ENCODE measurements around the gene PLCB2. TPM values are rescaled to one million over a fixed set of nuclear protein-coding genes. Genes with fewer than 3 reads are reported as not detected.

Gene PLCB2
- total and polyA plus RNA-seq, 7 experiments from 2014 or later = 19.8 to 359 (median 181) TPM

DNA sequence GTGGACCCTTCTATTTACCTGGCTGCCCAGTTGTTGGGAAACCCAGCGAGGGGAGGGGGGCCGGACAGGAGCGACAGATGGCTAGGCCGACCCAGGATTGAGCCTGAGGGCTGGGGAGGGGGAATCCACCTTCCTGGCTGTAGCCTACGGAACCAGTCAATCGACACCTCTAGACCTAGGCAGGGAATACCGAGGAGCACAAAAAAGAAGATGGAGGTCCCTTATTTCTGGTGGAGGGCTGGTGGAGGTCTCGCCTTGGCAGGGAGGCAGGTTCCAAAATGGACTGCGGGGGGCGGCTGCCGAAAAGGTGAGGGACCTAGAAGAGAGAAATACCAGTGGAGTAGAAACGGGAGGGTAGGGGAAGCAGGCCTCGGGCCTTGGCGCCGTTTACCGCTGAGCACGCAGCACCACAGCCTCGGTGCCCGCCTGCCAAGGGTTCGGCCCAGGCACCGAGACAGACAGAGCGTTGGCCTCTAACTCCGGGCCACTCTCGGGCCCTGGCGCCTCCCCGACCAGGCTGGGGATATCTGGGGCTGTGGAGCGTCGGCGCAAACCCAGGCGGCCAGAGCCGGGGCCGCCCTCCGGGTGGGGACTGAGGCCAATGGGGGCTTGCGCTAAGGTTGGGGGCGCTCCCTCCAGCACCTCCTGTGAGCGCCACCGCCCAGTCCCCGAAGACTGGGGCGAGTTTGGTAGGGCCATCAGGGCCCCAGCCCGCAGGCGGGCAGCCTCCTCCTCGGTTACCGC lies 26.5 kb downstream of the PLCB2 start:
- H3K4me3 Mint-ChIP-seq = peak overlapping the region; percentile 35 to 76 (median 58)

GRCh38 chr15:40280260-40281056 lies 27.3 kb downstream of the PLCB2 start:
- Mint-ChIP-seq H3K36me3 (peaks cover 0 to 3% (median 0%) of the 10 kb centered on the region in 5 donors), H3K27ac (no peak overlapping the region), H3K4me3 (peak overlapping the region in 8 of 10 donors; percentile 35 to 76 (median 60)), H3K9me3 (peaks cover 0 to under 1% (median 0%) of the 10 kb centered on the region in 11 donors), H3K27me3 (peaks cover 17 to 56% (median 21%) of the 10 kb centered on the region in 5 donors), H3K4me1 (peaks cover 0 to 17% (median 5%) of the 10 kb centered on the region in 7 donors)
- Histone ChIP-seq H3K9me3 (ENCODE audit: control insufficient read depth in 2 of 3, low read length in 3 of 3) (no peaks in the 10 kb centered on the region), H3K4me3 (ENCODE audit: low read length) (no peak overlapping the region), H3K27me3 (ENCODE audit: control insufficient read depth in 2 of 2, insufficient read depth in 2 of 2, low read length in 2 of 2) (peaks cover 0 to 13% of the 10 kb centered on the region in 2 donors), H3K36me3 (ENCODE audit: control insufficient read depth in 2 of 3, insufficient read depth in 3 of 3, low read length in 3 of 3) (no peaks in the 10 kb centered on the region), H3K27ac (ENCODE audit: low read depth, low read length) (no peak overlapping the region), H3K4me1 (ENCODE audit: control insufficient read depth in 2 of 2, insufficient read depth in 2 of 2, low read length in 2 of 2) (peaks cover 0 to 3% of the 10 kb centered on the region in 2 donors)
- POLR2A ChIA-PET = interaction anchor here (3.8 kb wide), 1 partner anchor 29 kb away, joined by 29 read pairs; the partner anchor contains the start of gene PLCB2
- intact Hi-C loops (cut with micrococcal nuclease) = loop anchor here (5.0 kb wide), 1 partner anchor 42 kb away; the partner anchor contains the start of gene INAFM2 (in 2 of the 2)
- DNase-seq = no peak
- CTCF ChIA-PET = interaction anchor here (0.8 to 4.5 kb wide), 11 partner anchors 9 to 238 kb away, joined by 3 to 143 read pairs (median 4); partner anchors contain the start of genes CCDC9B, INAFM2 and PLCB2
- no peak for ATAC-seq

More for the DNA sequence above, 26.5 kb downstream of the PLCB2 start:
- Mint-ChIP-seq H3K4me1 (peaks cover 0 to 11% (median 5%) of the 10 kb centered on the region in 7 donors), H3K36me3 (peaks cover 0 to 3% (median 0%) of the 10 kb centered on the region in 5 donors), H3K27ac (no peak overlapping the region), H3K27me3 (peaks cover 17 to 56% (median 21%) of the 10 kb centered on the region in 5 donors), H3K9me3 (peaks cover 0 to 2% (median 0%) of the 10 kb centered on the region in 11 donors)
- H3K36me3 ChIP-seq (ENCODE audit: control insufficient read depth in 2 of 3, insufficient read depth in 3 of 3, low read length in 3 of 3) = no peaks in the 10 kb centered on the region
- H3K27ac ChIP-seq (ENCODE audit: low read depth, low read length) = no peak overlapping the region
- H3K27me3 ChIP-seq (ENCODE audit: control insufficient read depth in 2 of 2, insufficient read depth in 2 of 2, low read length in 2 of 2) = peaks cover 0 to 13% of the 10 kb centered on the region in 2 donors
- peaks cover 0 to 3% of the 10 kb centered on the region in 2 donors for H3K4me1 ChIP-seq (ENCODE audit: control insufficient read depth in 2 of 2, insufficient read depth in 2 of 2, low read length in 2 of 2)
- H3K9me3 ChIP-seq (ENCODE audit: control insufficient read depth in 2 of 3, low read length in 3 of 3) = no peaks in the 10 kb centered on the region
- intact Hi-C loops (cut with micrococcal nuclease) = loop anchor here (5.0 kb wide), 1 partner anchor 41 kb away; the partner anchor contains the start of gene INAFM2 (in 2 of the 2)
- ATAC-seq (no peak), DNase-seq (no peak)
- POLR2A ChIA-PET = interaction anchor here (3.8 kb wide), 1 partner anchor 28 kb away, joined by 29 read pairs; the partner anchor contains the start of gene PLCB2
- no peak overlapping the region for H3K4me3 ChIP-seq (ENCODE audit: low read length)
- CTCF ChIA-PET = interaction anchor here (1.0 to 4.5 kb wide), 7 partner anchors 9 to 236 kb away, joined by 3 to 143 read pairs (median 8); partner anchors contain the start of genes CCDC9B and PLCB2

DNA sequence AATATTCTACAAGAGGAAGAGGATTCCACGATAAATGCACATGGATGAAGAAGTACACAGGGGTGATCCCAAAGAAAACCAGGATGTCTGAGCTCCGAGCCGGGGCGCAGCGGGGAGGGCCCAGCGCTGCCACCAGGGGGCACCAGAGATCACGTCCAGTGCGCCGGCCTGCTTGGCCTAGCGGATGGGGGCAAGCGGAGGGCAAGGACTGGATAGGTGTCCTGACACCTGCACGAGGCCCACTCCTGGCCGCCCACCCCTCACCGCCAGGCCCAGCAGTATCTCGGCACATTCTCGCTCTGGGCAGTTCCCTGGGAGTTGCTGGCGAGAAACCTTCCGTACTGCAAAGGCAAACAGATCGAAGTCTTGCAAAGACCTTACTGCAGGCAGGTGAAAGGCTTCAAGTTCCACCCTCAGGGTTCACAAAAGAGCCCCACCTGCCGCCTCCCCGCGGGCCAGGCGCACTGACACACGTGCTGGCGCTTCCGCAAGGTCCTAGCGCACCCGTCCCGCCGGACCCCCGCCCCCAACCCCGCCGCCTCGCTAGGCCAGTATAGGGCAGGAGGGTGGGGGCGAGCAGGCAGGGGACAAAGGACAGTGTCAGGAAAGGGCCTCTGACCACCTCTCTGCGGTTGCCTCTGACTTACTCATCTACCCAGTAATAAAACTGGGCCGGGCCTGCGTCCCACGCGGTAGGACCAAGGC lies 28.1 kb downstream of the PLCB2 start:
- Mint-ChIP-seq H3K27me3 (peaks cover 17 to 56% (median 21%) of the 10 kb centered on the region in 5 donors), H3K27ac (no peak overlapping the region)
- intact Hi-C loops (cut with micrococcal nuclease) = loop anchor here (1.0 to 5.0 kb wide), 4 partner anchors 31 to 143 kb away; partner anchors contain the start of gene INAFM2 (in 2 of the 2)

DNA sequence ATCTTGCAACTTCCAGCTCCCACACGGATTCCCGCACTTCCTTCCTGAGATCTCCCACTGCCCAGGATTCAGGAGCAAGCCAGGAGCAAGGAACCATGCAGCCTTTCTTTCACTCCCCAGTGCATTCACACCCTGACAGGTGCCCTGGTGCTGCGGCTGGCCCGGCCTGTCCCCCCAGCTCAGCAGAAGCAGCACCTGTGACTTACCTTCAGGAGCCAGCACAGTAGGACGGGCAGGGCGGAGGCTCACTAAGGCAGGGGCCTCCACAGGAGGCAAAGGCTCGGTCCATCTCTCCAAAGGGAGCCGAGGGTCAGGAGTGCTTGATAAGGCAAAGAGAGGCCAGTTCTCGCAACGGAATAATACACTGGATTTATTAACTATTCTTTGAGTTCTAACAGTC lies 29.7 kb downstream of the PLCB2 start:
- Mint-ChIP-seq H3K4me3 (no peak overlapping the region), H3K9me3 (no peaks in the 10 kb centered on the region), H3K27me3 (peaks cover 17 to 43% (median 21%) of the 10 kb centered on the region in 5 donors), H3K4me1 (peaks cover 0 to 20% (median 5%) of the 10 kb centered on the region in 7 donors), H3K36me3 (no peaks in the 10 kb centered on the region), H3K27ac (peak overlapping the region in 1 of 9 donors; percentile 86)
- H3K9me3 ChIP-seq (ENCODE audit: control insufficient read depth in 2 of 3, low read length in 3 of 3) = no peaks in the 10 kb centered on the region
- intact Hi-C loops (cut with micrococcal nuclease) = no loop called here
- ChIA-PET CTCF (interaction anchor here (0.6 to 5.6 kb wide), 11 partner anchors 13 to 371 kb away, joined by 3 to 143 read pairs (median 4); partner anchors contain the start of genes CCDC9B and PLCB2), POLR2A (interaction anchor here (1.2 to 3.8 kb wide), 2 partner anchors 13 to 31 kb away, joined by 4 to 29 read pairs; partner anchors contain the start of gene PLCB2)
- H3K36me3 ChIP-seq (ENCODE audit: control insufficient read depth in 2 of 3, insufficient read depth in 3 of 3, low read length in 3 of 3) = no peaks in the 10 kb centered on the region
- no peak overlapping the region for H3K4me3 ChIP-seq (ENCODE audit: low read length)
- DNase-seq (no peak), ATAC-seq (no peak)
- peaks cover 0 to 3% of the 10 kb centered on the region in 2 donors for H3K4me1 ChIP-seq (ENCODE audit: control insufficient read depth in 2 of 2, insufficient read depth in 2 of 2, low read length in 2 of 2)
- H3K27me3 ChIP-seq (ENCODE audit: control insufficient read depth in 2 of 2, insufficient read depth in 2 of 2, low read length in 2 of 2) = peaks cover 0 to 13% of the 10 kb centered on the region in 2 donors
- H3K27ac ChIP-seq (ENCODE audit: low read depth, low read length) = no peak overlapping the region

More for the DNA sequence above, 28.1 kb downstream of the PLCB2 start:
- ChIA-PET POLR2A (interaction anchor here (0.7 to 3.8 kb wide), 3 partner anchors 30 to 59 kb away, joined by 3 to 29 read pairs (median 5); partner anchors contain the start of gene PLCB2), CTCF (interaction anchor here (0.6 to 4.5 kb wide), 27 partner anchors 10 to 498 kb away, joined by 3 to 143 read pairs (median 4); partner anchors contain the start of genes CCDC9B, INAFM2 and PLCB2)
- peak; percentile 22 to 84 (median 59) for DNase-seq
- H3K4me3 Mint-ChIP-seq = peak overlapping the region in 2 of 10 donors; percentile 4 to 39
- H3K9me3 Mint-ChIP-seq = no peaks in the 10 kb centered on the region
- Histone ChIP-seq H3K9me3 (ENCODE audit: control insufficient read depth in 2 of 3, low read length in 3 of 3) (no peaks in the 10 kb centered on the region), H3K36me3 (ENCODE audit: control insufficient read depth in 2 of 3, insufficient read depth in 3 of 3, low read length in 3 of 3) (no peaks in the 10 kb centered on the region), H3K4me3 (ENCODE audit: low read length) (no peak overlapping the region), H3K27ac (ENCODE audit: low read depth, low read length) (no peak overlapping the region), H3K4me1 (ENCODE audit: control insufficient read depth in 2 of 2, insufficient read depth in 2 of 2, low read length in 2 of 2) (peaks cover 0 to 3% of the 10 kb centered on the region in 2 donors), H3K27me3 (ENCODE audit: control insufficient read depth in 2 of 2, insufficient read depth in 2 of 2, low read length in 2 of 2) (peaks cover 0 to 13% of the 10 kb centered on the region in 2 donors)
- peak; percentile 49 for ATAC-seq
- H3K4me1 Mint-ChIP-seq = peaks cover 0 to 20% (median 5%) of the 10 kb centered on the region in 7 donors
- peaks cover 0 to 3% (median 0%) of the 10 kb centered on the region in 5 donors for H3K36me3 Mint-ChIP-seq

DNA sequence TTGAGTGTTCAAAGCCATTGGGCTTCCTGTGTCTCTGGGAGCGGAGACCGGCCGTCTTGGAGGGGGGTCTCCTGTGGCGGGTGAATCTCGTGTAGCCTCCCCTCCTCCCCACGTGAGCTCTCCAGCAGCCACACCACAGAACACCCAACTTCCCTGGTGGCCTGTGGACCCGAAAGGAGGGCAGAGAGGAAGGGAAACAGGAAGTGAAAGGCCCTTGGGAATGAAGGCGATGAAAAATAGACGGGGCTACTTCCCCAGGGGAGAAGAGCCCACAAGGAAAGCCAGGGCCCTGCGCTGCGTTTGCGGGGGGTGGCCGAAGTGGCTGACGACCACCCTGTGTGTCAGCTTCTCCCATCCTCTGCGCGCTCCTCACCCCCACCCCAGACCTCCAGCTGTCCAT lies 30.3 kb downstream of the PLCB2 start:
- ChIA-PET POLR2A (interaction anchor here (1.2 to 3.8 kb wide), 2 partner anchors 13 to 32 kb away, joined by 4 to 29 read pairs; partner anchors contain the start of gene PLCB2), CTCF (interaction anchor here (0.6 to 5.6 kb wide), 10 partner anchors 14 to 248 kb away, joined by 3 to 143 read pairs (median 4); partner anchors contain the start of genes CCDC9B and PLCB2)
- intact Hi-C loops (cut with micrococcal nuclease) = no loop called here
- no peaks in the 10 kb centered on the region for H3K36me3 Mint-ChIP-seq
- Histone ChIP-seq H3K27me3 (ENCODE audit: control insufficient read depth in 2 of 2, insufficient read depth in 2 of 2, low read length in 2 of 2) (peaks cover 0 to 13% of the 10 kb centered on the region in 2 donors), H3K27ac (ENCODE audit: low read depth, low read length) (no peak overlapping the region), H3K9me3 (ENCODE audit: control insufficient read depth in 2 of 3, low read length in 3 of 3) (no peaks in the 10 kb centered on the region), H3K36me3 (ENCODE audit: control insufficient read depth in 2 of 3, insufficient read depth in 3 of 3, low read length in 3 of 3) (no peaks in the 10 kb centered on the region), H3K4me3 (ENCODE audit: low read length) (no peak overlapping the region), H3K4me1 (ENCODE audit: control insufficient read depth in 2 of 2, insufficient read depth in 2 of 2, low read length in 2 of 2) (peaks cover 0 to 3% of the 10 kb centered on the region in 2 donors)
- H3K4me1 Mint-ChIP-seq = peaks cover 0 to 20% (median 5%) of the 10 kb centered on the region in 7 donors
- ATAC-seq = no peak
- no peak overlapping the region for H3K27ac Mint-ChIP-seq
- DNase-seq = no peak
- peaks cover 17 to 42% (median 21%) of the 10 kb centered on the region in 5 donors for H3K27me3 Mint-ChIP-seq
- H3K4me3 Mint-ChIP-seq = no peak overlapping the region
- no peaks in the 10 kb centered on the region for H3K9me3 Mint-ChIP-seq
